Activated CD8-positive, alpha-beta memory T cell treated with anti-CD3 and anti-CD28 coated beads for 24 hours (primary cell): Measurements from ENCODE around the gene FXYD1.
"Not testable (repeated sequence)": the region's sequence is repeated elsewhere in the genome, so short reads cannot be mapped to it uniquely, and the experiment has no call there.

Experiments
- DNase-seq: peaks from one replicate; pipeline ENCODE4 v3.0.0-alpha.2; 2020

FXYD1 gene

GRCh38 chr19:35125749-35126623 is 12.6 kb upstream of the FXYD1 start:
- DNase-seq = no peak

DNA sequence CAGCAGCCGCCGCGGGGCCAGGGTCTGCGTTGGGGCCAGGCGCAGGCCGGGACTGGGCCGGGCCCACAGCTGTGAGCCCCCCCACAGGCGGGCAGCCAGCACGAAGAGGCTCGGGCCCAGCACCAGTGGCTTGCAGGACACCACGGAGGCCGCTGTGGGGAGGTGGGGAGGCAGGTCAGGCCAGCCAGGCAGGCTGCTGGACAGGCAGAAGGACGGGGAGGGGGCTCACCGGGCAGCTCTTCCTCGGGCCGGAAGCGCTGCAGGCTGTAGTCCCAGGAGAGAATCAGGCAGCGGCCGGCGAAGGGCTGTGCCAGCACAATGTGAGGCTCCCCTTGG is 12.0 kb upstream of the FXYD1 start:
- no peak for DNase-seq

GRCh38 chr19:35127871-35128270 is 10.8 kb upstream of the FXYD1 start:
- DNase-seq = no peak

GRCh38 chr19:35128398-35129057 is 10.1 kb upstream of the FXYD1 start:
- no peak for DNase-seq

DNA sequence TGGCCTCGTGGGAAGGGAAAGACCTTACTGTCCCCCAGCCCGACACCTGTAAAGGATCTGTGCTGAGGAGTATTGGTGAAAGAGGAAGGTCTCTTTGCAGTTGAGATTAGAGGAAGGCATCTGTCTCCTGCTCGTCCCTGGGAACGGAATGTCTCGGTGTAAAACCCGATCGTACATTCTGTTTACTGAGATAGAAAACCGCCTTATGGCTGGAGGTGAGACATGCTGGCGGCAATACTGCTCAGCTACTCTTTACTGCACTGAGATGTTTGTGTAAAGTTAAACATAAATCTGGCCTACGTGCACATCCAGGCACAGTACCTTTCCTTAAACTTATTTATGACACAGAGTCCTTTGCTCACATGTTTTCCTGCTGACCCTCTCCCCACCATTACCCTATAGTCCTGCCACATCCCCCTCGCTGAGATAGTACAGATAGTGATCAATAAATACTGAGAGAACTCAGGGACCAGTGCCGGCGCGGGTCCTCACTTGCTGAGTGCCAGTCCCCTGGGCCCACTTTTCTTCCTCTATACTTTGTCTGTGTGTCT is 8.8 kb upstream of the FXYD1 start:
- DNase-seq = not testable (repeated sequence)

GRCh38 chr19:35130761-35131720 is 7.6 kb upstream of the FXYD1 start:
- no peak for DNase-seq

DNA sequence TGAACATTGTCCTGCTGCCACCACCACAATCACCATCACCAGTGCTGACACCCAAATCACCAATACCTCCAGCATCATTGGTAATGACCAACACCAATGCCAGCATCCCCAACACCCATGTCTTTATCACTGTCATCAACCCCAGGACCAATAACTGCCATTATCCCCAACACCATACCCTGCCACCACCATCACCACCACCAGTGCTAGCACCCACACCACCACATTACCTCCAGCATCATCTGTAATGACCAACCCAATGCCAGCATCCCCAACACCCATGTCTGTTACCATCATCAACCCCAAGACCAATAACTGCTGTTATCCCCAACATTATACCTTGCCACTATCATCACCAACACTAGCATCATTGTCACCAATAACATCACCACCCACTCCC is 6.4 kb upstream of the FXYD1 start:
- no peak for DNase-seq

DNA sequence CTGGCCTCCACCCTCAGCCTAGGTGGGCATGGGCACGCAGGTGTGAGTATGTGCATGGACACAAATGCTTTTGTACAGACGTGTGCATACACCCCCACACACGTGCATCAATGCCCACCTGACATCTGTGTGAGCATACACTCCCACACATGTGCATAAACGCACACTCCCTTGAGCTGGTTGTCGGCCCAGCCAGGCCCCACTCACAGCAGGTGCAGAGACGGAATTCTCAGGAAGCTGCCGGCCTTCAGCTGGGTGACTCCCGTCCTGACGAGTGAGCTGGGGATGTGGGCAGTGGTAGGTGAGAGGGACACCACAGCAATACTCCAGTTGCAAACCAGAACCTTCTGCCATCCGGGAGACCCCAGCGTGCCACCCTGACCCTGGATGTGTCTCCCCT is 4.8 kb upstream of the FXYD1 start:
- DNase-seq = no peak

- DNase-seq = no peak
Observed at GRCh38 chr19:35134601-35135242, 3.9 kb upstream of the FXYD1 start, which contains the start of gene LGI4. LGI4 (minus strand) TSS chr19:35135059; CDS start chr19:35134680, 379 bp downstream.

GRCh38 chr19:35135389-35135909 is 3.2 kb upstream of the FXYD1 start:
- peak; percentile 83 for DNase-seq

GRCh38 chr19:35136231-35136630 is 2.4 kb upstream of the FXYD1 start:
- no peak for DNase-seq

GRCh38 chr19:35136977-35137702 is 1.5 kb upstream of the FXYD1 start:
- no peak for DNase-seq

DNA sequence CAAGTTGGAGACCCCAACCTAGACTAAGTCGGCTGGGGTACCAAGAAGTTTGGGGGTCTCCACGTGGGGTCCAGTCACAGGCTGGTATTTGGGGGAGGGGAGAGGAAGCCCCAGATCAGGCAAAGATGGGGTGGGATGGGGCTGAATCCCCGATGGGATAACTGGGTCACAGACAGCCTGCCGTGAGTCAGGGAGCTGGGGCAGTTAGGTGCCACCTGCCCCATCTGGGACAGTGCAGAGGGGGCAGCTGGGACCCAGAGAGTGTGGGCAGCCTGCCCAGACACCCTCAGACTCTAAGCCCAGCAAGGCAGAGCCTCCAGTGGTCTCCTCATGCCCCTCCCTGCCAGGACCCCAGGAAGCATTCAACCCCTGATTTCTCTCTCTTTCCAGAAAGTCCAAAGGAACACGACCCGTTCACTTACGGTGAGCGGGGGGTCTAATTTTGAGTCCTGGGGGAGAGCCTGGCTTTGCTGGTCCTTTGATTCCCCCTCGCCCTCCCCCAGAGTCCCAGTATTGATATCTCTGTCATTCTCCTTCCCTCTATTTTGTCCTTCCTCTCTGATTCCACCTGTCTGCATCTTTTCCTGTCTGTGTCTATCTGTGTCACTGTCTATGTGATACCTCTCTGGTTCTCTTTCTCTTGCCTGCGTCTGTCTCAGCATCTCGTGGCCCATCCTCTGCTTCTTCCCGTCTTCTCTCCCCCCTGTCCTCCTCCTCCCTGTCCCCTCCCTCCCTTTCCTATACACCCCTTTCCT is 1.8 kb downstream of the FXYD1 start:
- no peak for DNase-seq

DNA sequence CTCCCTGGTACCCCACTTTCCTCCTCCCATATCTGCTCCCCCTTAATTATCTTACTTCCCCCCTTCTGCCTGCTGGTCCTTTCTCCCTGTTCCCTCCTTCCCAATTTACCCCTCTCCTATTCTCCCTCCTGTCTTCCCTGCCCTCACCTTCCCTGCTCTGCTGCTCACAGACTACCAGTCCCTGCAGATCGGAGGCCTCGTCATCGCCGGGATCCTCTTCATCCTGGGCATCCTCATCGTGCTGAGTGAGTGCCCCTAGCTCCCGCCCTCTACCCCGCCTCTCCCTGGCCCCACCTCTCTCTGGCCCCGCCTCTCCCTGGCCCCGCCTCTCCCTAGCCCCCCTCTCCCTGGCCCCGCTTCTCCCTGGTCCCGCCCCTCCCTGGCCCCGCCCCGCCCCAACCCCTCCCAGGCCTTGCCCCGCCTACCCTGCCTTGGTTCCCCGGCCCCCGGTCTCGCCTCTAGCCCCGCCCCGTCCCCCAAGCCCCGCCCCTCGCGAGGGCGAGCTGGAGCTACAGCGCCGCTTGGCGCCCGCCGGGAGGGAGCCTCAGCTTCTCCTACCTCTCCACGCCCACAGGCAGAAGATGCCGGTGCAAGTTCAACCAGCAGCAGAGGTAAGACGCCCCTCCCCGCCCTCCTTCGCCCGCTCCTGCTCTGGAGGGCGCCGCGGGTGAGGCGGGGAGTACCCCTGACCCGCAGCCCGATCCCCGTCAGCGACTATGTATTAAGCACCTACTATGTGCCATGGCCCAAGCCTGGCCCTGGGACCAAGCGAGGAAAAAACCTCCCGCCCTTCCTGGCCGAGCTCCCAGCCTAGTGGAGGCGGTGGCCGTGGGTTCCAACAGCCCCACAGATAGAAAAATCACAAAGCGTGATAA is 2.6 kb downstream of the FXYD1 start:
- DNase-seq = peak; percentile 98

DNA sequence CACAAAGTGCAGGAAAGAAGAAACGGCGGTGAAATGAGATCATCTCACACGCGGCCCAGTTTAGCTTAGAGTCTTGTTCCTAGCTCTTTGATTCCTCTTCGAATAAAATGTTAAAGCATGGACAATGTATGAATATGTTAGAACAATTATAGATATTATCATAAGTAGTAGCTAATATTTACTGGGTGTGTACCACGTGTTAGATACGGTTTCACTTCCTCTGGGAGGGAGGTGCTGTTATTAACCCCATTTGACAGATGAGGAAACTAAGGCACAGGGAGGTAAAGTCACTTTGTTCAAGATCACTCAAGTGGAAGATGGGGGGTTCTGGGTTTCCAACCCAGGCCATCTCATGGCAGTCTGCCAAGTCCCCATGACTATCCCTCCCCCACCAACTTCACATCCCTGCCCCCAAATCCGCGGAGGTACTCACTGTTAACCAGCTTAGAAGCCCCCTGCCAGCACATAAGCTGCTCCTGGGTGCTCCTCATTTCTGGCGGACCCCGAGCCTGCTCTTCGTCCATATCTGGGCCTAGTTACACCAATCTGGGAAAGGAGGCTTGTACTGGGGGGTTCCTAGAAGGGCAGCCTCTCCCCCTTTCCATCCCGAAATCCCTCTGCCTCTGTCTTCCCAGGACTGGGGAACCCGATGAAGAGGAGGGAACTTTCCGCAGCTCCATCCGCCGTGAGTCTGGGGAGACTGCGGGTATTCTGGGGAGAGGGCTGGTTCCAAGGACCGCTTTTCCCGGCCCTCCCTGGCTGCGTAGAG is 3.4 kb downstream of the FXYD1 start:
- DNase-seq = no peak

DNA sequence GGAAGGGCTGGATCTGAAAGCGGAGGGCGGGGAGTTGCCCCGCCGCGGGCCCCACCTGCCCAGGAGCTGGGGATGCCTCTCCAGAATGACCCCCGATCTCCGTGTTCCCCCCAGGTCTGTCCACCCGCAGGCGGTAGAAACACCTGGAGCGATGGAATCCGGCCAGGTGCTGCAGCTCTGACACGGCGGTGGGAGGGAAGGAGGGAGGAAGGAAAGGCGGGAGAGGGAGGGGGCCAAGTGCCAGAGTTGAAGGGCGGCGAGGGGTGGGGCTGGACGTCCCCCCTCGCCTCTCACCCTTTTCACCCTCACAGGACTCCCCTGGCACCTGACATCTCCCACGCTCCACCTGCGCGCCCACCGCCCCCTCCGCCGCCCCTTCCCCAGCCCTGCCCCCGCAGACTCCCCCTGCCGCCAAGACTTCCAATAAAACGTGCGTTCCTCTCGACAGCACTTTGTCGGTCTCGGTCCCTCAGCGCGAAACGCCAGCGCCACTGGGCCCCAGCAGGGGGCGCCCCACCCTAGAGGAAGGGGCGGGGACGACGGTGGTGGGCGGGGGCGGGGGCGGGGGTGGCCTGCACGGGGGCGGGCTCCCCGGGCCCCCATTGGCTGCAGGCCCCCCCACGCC is 4.1 kb downstream of the FXYD1 start:
- DNase-seq = peak; percentile 87

- peak; percentile 63 for DNase-seq
Observed at GRCh38 chr19:35143231-35143715, 4.6 kb downstream of the FXYD1 start, which contains the start of gene FXYD7. FXYD7 (plus strand) TSS chr19:35143255; CDS start chr19:35143334, 79 bp downstream.

DNA sequence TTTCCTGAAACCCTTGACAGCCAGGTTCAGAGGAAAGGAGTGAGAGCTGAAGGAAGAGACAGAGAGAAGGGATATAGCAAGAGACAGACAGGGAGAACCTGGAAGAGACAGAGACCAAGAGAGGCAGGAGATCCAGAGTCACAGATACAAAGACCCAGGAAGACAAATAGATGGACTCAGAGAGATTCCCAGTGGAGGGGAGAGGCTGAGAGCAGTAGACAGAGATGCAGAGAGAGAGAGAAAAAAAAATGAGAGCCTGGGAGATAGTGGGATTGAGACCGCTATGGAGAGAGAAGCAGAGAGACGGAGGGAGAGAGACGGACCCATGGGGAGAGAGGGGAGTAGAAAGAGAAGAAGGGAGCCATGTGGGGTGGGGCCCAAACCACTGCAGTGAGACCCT is 5.2 kb downstream of the FXYD1 start:
- no peak for DNase-seq
